DMS53 (cell line): Measurements from ENCODE around the gene URI1.
"Not testable (repeated sequence)": the region's sequence is repeated elsewhere in the genome, so short reads cannot be mapped to it uniquely, and the experiment has no call there.

ENCODE experiments used
- DNase-seq: peaks from one replicate; lab custom pipeline; 2025; lab: John Stamatoyannopoulos, UW

Gene URI1

GRCh38 chr19:29942404-29943261, 594 bp downstream of the URI1 start:
- DNase-seq: peak; percentile 80

GRCh38 chr19:29943615-29944014, 1.6 kb downstream of the URI1 start:
- DNase-seq: no peak

GRCh38 chr19:29944390-29945012, 2.5 kb downstream of the URI1 start:
- DNase-seq: no peak

- no peak for DNase-seq
Observed at GRCh38 chr19:29945017-29945416, 3.0 kb downstream of the URI1 start.

GRCh38 chr19:29945433-29945832, 3.4 kb downstream of the URI1 start:
- DNase-seq: no peak

GRCh38 chr19:29946645-29947044, 4.6 kb downstream of the URI1 start:
- no peak for DNase-seq

GRCh38 chr19:29947871-29948270, 5.8 kb downstream of the URI1 start:
- no peak for DNase-seq

- DNase-seq: not testable (repeated sequence)
Observed at GRCh38 chr19:29948759-29949470, 6.9 kb downstream of the URI1 start.

- no peak for DNase-seq
Observed at GRCh38 chr19:29952177-29952576, 10.1 kb downstream of the URI1 start.

- no peak for DNase-seq
Observed at GRCh38 chr19:29952646-29953045, 10.6 kb downstream of the URI1 start.

GRCh38 chr19:29953352-29954247, 11.6 kb downstream of the URI1 start:
- DNase-seq: no peak

GRCh38 chr19:29956855-29957254, 14.8 kb downstream of the URI1 start:
- DNase-seq: no peak

- no peak for DNase-seq
Observed at GRCh38 chr19:29961311-29961710, 19.3 kb downstream of the URI1 start.

- DNase-seq: no peak
Observed at GRCh38 chr19:29962793-29963192, 20.8 kb downstream of the URI1 start.

- DNase-seq: peak; percentile 5
Observed at GRCh38 chr19:29963576-29963975, 21.5 kb downstream of the URI1 start.

GRCh38 chr19:29964171-29964570, 22.1 kb downstream of the URI1 start:
- DNase-seq: no peak

- DNase-seq: no peak
Observed at GRCh38 chr19:29965492-29965891, 23.5 kb downstream of the URI1 start.

GRCh38 chr19:29966142-29966541, 24.1 kb downstream of the URI1 start:
- DNase-seq: not testable (repeated sequence)

- DNase-seq: peak; percentile 3
Observed at GRCh38 chr19:29966588-29967249, 24.7 kb downstream of the URI1 start.

- DNase-seq: no peak
Observed at GRCh38 chr19:29967623-29968022, 25.6 kb downstream of the URI1 start.

GRCh38 chr19:29969891-29970290, 27.9 kb downstream of the URI1 start:
- DNase-seq: no peak
